ENCODE results near the gene NPLOC4. TPM values are rescaled to one million over a fixed set of nuclear protein-coding genes. Genes with fewer than 3 reads are reported as not detected.

Gene NPLOC4
- total and polyA plus RNA-seq, 2 of the 13 experiments (the other 11 are each of a cell fraction or from before 2014, with no cell fraction given), result 57.0 to 97.0 TPM

DNA sequence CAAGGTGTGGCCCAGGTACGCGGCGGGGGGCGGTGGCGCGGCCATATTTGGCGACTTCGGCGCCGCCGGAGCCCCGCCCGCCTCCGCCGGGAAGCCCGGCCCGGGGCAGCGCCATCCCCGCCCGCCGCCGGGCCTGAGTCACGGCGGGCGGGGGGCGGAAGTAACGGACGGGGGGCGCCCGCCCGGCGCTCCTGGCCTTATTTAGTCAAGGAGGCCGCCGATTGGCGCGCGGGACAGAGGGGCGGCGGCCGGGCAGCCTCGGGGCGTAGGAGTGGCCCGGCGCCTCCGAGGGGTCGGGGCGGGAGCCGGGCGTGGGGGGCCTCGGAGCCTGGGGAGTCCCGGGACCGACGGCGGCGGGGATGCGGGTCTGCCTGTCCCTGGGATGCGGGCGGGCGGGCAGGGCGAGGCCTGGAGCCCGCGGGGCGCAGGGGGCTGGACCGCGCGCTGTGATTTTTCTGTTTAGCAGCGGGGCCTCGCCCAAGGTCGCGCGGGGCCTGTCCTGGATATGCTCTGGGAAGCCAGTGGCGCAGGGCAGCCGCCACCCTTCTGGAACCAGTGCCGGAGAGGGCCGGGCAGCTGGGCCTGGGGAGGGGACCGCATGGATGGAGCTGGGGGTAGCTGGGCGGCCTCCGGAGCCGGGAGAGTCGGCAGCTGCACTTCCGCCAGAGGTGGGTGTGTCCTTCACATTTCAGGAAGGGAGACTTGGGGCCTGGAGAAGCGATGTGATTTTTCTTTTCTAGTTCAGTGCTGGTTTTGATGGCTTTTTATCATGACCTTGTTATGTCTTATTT lies 122.0 kb downstream of the NPLOC4 start (continued):
- TF ChIP-seq SMC3 (IDR thresholded peaks at IDR 0.05; ENCODE audit: low read length) (no peak), ZBTB42 (CRISPR knock-in tag; IDR thresholded peaks at IDR 0.05) (no peak), RXRB (CRISPR knock-in tag; IDR thresholded peaks at IDR 0.05; ENCODE audit: borderline replicate concordance) (no peak), ZSCAN20 (CRISPR knock-in tag; IDR thresholded peaks at IDR 0.05; ENCODE audit: borderline replicate concordance) (no peak; the same call in 1 of the 2 replicates), ZNF468 (CRISPR knock-in tag; IDR thresholded peaks at IDR 0.05) (no peak), TMF1 (CRISPR knock-in tag; IDR thresholded peaks at IDR 0.05; ENCODE audit: low read depth) (no peak), CBFB (CRISPR knock-in tag; IDR thresholded peaks at IDR 0.05) (no peak; the same call in 1 of the 2 replicates), TRIM24 (CRISPR knock-in tag; IDR thresholded peaks at IDR 0.05) (no peak), NFKB2 (CRISPR knock-in tag; IDR thresholded peaks at IDR 0.05; ENCODE audit: borderline replicate concordance) (peak; percentile 79; the same call in 1 of the 2 replicates), ZNF10 (CRISPR knock-in tag; IDR thresholded peaks at IDR 0.05; ENCODE audit: borderline replicate concordance, low read depth) (no peak), ZNF329 (CRISPR knock-in tag; IDR thresholded peaks at IDR 0.05; ENCODE audit: low read depth) (no peak)
- TF ChIP-seq, protein P1, sequence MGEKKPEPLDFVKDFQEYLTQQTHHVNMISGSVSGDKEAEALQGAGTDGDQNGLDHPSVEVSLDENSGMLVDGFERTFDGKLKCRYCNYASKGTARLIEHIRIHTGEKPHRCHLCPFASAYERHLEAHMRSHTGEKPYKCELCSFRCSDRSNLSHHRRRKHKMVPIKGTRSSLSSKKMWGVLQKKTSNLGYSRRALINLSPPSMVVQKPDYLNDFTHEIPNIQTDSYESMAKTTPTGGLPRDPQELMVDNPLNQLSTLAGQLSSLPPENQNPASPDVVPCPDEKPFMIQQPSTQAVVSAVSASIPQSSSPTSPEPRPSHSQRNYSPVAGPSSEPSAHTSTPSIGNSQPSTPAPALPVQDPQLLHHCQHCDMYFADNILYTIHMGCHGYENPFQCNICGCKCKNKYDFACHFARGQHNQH (CRISPR knock-in tag; IDR thresholded peaks at IDR 0.05), result no peak

DNA sequence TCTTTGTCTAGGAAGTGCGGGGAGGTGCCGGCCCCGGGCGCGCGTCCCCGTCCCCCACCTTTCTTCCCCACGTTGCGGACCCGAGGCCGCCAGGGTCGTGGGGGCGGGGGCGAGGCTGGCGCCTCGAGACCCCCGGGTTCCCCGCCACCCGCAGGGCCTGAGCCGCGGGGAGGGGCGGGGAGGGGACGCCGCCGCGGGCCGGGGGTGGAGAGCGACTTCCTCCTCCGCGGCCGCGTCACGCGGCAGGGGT lies 122.5 kb downstream of the NPLOC4 start:
- ChIA-PET POLR2A (interaction anchor here (0.6 to 4.3 kb wide), 9 partner anchors 9 to 275 kb away, joined by 3 to 27 read pairs (median 4); partner anchors contain the start of genes BAHCC1, FAAP100, NDUFAF8 and TEPSIN), CTCF (ENCODE audit: low intra/inter-chr PET ratio, low total read pairs) (no interaction called here)
- no peaks in the 10 kb centered on the region; a peak in 1 of 5 replicates for H3K27me3 ChIP-seq (ENCODE audit: control insufficient read depth in 1 of 2, insufficient read depth in 2 of 2, low read length in 2 of 2)
- H3K9me3 ChIP-seq (ENCODE audit: low read length), result no peaks in the 10 kb centered on the region
- no peak for DNase-seq (ENCODE audit: low spot score)
- H3K9ac ChIP-seq (ENCODE audit: insufficient read depth, low read depth, low read length), result peak overlapping the region; percentile 99
- in situ Hi-C loops (cut with HindIII; ENCODE audit: extremely low pct_ligation_motif_present, low pct_unique_long_range_greater_than_20kb), result no loop called here
- no peak overlapping the region for H2AFZ ChIP-seq (ENCODE audit: low read length)
- BruUV-seq (replicated peaks), result no TSS peak
- ATAC-seq, result no peak
- peaks cover 14 to 23% of the 10 kb centered on the region in 2 experiments for H3K36me3 ChIP-seq (replicated peaks in 1 of 2; ENCODE audit: control insufficient read depth in 1 of 2, insufficient read depth in 2 of 2, low read length in 2 of 2)
- peak overlapping the region; percentile 86 for H3K27ac ChIP-seq (ENCODE audit: extremely low read length, insufficient read depth, low read length)
- no peak for FAIRE-seq
- WGBS (ENCODE audit: low lambda C conversion rate), result 0% methylated on average over 9 of the region's 34 CpGs
- peaks cover 26% of the 10 kb centered on the region for H3K79me2 ChIP-seq (ENCODE audit: insufficient read depth, low read length)
- intact Hi-C loops (cut with micrococcal nuclease; ENCODE audit: unreplicated experiment), result loop anchor here (10.0 kb wide), 1 partner anchor 120 kb away; the partner anchor contains the start of gene BAHCC1
- peaks cover 29% of the 10 kb centered on the region for H4K20me1 ChIP-seq (ENCODE audit: insufficient read depth, low read length)
- peaks cover 55% of the 10 kb centered on the region for H3K4me1 ChIP-seq (ENCODE audit: insufficient read depth, low read length)
- H3K4me2 ChIP-seq (ENCODE audit: low read depth, low read length), result peak overlapping the region; percentile 97
- peak overlapping the region; percentile 54 to 88 (median 75) for H3K4me3 ChIP-seq (replicated peaks in 1 of 3; ENCODE audit: insufficient read depth in 1 of 3, low read depth in 2 of 3, low read length in 3 of 3)
- TF ChIP-seq, protein P2, sequence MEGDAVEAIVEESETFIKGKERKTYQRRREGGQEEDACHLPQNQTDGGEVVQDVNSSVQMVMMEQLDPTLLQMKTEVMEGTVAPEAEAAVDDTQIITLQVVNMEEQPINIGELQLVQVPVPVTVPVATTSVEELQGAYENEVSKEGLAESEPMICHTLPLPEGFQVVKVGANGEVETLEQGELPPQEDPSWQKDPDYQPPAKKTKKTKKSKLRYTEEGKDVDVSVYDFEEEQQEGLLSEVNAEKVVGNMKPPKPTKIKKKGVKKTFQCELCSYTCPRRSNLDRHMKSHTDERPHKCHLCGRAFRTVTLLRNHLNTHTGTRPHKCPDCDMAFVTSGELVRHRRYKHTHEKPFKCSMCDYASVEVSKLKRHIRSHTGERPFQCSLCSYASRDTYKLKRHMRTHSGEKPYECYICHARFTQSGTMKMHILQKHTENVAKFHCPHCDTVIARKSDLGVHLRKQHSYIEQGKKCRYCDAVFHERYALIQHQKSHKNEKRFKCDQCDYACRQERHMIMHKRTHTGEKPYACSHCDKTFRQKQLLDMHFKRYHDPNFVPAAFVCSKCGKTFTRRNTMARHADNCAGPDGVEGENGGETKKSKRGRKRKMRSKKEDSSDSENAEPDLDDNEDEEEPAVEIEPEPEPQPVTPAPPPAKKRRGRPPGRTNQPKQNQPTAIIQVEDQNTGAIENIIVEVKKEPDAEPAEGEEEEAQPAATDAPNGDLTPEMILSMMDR (CRISPR knock-in tag; IDR thresholded peaks at IDR 0.05), result no peak
- no peak for TF ChIP-seq PHF5A (CRISPR knock-in tag; IDR thresholded peaks at IDR 0.05; ENCODE audit: low read depth, unreplicated experiment)
- 0 out of 2 replicates have a peak, but pooled peaks have one; percentile 14 for TF ChIP-seq BHLHE40 (IDR thresholded peaks at IDR 0.05; ENCODE audit: low read length)
- no peak for TF ChIP-seq ASH2L (IDR thresholded peaks at IDR 0.05; ENCODE audit: insufficient read length, low read depth, low read length)
- TF ChIP-seq, protein P3, sequence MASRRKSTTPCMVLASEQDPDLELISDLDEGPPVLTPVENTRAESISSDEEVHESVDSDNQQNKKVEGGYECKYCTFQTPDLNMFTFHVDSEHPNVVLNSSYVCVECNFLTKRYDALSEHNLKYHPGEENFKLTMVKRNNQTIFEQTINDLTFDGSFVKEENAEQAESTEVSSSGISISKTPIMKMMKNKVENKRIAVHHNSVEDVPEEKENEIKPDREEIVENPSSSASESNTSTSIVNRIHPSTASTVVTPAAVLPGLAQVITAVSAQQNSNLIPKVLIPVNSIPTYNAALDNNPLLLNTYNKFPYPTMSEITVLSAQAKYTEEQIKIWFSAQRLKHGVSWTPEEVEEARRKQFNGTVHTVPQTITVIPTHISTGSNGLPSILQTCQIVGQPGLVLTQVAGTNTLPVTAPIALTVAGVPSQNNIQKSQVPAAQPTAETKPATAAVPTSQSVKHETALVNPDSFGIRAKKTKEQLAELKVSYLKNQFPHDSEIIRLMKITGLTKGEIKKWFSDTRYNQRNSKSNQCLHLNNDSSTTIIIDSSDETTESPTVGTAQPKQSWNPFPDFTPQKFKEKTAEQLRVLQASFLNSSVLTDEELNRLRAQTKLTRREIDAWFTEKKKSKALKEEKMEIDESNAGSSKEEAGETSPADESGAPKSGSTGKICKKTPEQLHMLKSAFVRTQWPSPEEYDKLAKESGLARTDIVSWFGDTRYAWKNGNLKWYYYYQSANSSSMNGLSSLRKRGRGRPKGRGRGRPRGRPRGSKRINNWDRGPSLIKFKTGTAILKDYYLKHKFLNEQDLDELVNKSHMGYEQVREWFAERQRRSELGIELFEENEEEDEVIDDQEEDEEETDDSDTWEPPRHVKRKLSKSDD (CRISPR knock-in tag; IDR thresholded peaks at IDR 0.05; ENCODE audit: low read depth), result no peak

Measured in HepG2 (cell line).